NCI-H1048 (cell line): ENCODE data around the gene TAAR2.
A peak's percentile ranks its signal among the peaks of the same experiment; 100 is the strongest.
"Not testable (repeated sequence)": the region's sequence is repeated elsewhere in the genome, so short reads cannot be mapped to it uniquely, and the experiment has no call there.

Experiments used
- DNase-seq: peaks from one replicate; lab custom pipeline; 2025; lab: John Stamatoyannopoulos, UW

Gene TAAR2

DNA sequence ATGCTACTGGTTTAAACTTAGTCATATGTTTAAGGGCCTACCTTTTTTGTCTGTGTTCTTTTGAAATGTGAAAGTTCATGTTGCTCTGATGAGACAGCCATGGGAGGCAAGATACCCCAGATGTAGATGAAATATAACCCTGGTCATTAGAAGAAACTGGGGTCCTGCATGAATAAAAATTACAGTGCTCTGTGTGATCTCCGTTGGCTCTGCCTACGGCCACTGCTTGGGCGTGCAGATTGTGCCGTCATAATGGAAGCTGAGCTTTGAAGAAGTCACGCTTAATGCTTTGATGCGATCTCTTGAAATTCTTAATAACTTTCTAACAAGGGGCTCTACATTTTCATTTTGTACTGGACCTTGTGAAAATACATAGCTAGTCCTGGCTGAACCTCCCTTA lies at the start of gene TAAR2:
Gene TAAR2 (minus strand): TSS at position 101 of the 400 bp plus-strand sequence. CDS start 0 bp downstream, at position 101.
- DNase-seq: no peak

- DNase-seq: no peak
These were observed 49.5 kb upstream of the TAAR2 start for GRCh38 chr6:132673376-132674094.

GRCh38 chr6:132671295-132671694 lies 47.2 kb upstream of the TAAR2 start:
- no peak for DNase-seq

- DNase-seq: peak; percentile 38
These were observed 45.7 kb upstream of the TAAR2 start for GRCh38 chr6:132669690-132670291.

GRCh38 chr6:132666118-132666517 lies 42.0 kb upstream of the TAAR2 start:
- no peak for DNase-seq

GRCh38 chr6:132664309-132665034 lies 40.4 kb upstream of the TAAR2 start:
- DNase-seq: no peak

DNA sequence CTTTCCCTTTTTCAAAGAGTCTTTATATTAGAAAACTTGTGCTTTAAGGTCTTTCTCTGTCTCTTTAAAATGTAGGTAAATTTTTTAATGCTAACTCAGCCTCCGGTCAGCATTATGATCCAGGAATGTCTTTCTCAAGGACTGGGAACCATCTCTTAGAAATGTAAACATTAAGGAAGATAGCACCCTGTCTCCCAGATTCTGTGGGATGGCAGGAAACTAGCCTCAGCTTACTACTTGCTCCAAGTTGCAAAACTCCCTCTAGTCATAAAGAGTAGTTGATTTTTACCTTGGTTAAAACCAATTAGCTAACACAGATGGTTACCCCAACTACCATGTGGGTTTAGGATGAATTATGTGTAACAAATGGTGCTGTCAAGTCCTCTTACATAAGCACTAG lies 39.6 kb upstream of the TAAR2 start:
- DNase-seq: no peak

DNA sequence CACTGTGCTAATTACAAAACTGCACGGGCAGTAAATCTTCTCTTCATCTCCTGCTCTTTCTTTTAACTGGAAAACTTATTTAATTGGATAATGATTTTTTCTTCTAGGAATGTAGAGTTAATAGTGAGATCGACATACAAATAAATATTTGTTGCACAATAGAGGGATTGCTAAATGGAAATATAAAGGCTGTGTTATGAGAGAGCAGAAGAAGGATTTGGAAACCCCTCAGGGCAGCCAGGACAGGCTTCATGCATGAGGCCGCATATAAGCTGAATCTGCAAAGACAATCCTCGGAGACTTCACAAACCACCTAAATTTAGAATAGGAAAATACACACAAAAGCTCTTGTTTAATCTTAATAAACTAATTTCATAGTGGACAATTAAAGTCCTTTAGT lies 37.8 kb upstream of the TAAR2 start:
- DNase-seq: no peak

DNA sequence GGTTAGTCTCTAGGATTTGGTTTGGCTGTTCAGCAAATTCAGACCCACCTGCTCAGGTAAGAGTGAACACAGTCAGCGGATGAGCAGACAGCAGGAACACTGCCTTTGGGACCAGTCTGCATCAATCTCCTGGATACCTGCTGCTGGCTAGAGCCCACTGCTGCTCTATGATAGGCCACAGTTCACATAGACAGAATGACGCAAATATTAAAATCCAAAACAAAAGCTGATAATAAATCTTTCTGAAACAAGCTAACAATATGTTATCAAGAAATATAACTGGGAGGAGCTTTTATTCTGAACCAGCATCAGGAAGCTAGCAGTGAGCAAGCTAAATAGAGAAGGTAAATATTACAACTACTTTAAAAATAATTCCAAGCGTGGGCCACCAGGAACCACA lies 35.0 kb upstream of the TAAR2 start, which contains the start of gene TAAR1:
Gene TAAR1 (minus strand): TSS at position 101 of the 400 bp plus-strand sequence. CDS start 13,179 bp downstream, outside the sequence.
- no peak for DNase-seq

DNA sequence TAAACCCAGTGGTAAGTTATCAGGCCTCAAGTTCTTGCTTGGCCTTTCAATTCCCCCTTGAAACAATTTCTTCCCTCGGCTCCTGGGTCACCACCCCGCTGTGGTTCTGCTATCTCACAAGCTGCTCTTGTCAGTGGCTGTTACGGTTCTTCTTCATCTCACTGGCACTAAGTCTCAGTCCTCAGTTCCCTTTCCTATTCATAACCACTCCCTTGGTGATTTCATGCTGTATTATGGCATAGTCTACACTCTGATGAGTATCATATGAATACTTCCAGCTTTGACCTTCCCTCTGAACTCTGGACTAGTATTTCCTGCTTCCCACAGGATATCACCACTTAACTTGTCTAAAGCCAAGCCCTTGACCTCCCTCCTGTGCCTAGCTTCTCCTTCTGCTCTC lies 27.0 kb upstream of the TAAR2 start:
- no peak for DNase-seq

DNA sequence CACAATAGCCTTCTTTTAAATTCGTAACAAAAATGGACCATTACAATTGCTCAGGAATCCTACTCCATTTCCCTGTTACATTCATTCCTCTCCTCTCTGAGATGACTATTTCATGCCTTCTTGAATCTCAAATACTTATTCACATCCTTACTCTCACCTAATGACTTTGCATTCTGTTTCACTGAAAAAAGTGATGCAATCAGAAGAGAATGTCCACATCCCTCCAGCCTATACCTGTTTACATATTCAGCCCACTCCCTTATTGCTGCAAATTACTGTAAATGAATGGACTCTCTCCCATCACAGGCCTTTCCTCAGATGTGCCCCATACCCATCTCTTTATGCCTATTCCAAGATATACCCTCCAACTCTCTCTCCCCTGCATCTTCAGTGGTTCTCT lies 26.4 kb upstream of the TAAR2 start:
- no peak for DNase-seq

DNA sequence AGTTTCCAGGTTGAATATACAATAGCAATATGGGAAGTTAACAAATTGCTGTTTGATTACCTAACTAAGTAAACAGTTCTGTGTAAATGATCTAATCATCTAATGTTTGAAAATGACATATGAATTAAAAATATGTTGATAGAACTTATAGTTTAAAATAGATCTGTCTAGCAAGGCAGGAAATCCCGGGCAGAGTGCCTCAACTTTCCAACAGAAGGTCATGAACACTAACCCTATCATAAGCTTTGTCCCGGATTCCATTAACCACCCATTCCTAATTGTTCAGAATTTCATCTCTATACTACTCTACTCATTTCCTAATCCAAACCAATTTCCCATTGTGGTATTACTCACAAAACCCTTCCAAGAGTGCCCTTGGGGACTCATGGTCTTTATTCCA lies 24.8 kb upstream of the TAAR2 start:
- DNase-seq: no peak

GRCh38 chr6:132648356-132648755 lies 24.3 kb upstream of the TAAR2 start:
- DNase-seq: no peak

GRCh38 chr6:132643547-132643946 lies 19.5 kb upstream of the TAAR2 start:
- DNase-seq: no peak

- not testable (repeated sequence) for DNase-seq
These were observed 13.1 kb upstream of the TAAR2 start for GRCh38 chr6:132637135-132637534.

GRCh38 chr6:132635906-132636305 lies 11.8 kb upstream of the TAAR2 start:
- DNase-seq: not testable (repeated sequence)

DNA sequence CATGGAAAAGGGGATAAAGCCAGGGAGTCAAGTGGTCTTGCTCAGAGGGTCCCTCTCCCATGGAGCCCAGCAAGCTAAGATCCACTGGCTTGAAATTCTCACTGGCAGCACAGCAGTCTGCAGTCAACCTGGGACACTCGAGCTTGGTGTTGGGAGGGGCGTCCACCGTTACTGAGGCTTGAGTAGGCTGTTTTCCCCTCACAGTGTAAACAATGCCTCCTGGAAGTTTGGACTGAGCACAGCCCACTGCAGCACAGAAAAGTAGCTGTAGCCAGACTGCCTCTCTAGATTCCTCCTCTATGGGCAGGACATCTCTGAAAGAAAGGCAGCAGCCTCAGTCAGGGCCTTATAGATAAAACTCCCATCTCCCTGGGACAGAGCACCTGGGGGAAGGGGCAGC lies 11.2 kb upstream of the TAAR2 start:
- not testable (repeated sequence) for DNase-seq

- DNase-seq: no peak
These were observed 10.7 kb upstream of the TAAR2 start for GRCh38 chr6:132634796-132635195.

DNA sequence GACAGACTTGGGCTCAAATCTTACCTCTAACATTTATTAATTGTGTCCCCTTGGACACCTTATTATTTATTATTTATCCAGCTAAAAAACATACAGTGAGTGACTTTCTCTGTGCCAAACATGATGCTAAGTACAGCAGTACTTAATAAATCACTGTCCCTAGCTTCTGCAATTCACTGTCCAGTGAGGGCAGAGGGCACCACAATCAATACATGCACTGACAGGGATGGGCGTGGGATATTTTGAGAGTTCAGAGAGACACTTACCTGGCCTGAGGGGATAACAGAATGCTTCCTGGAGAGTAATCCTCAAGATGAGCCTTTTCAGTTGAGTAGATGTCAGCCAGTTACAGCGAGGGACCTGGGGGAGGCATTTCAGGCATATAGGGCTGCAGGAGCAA lies 9.3 kb upstream of the TAAR2 start:
- no peak for DNase-seq

DNA sequence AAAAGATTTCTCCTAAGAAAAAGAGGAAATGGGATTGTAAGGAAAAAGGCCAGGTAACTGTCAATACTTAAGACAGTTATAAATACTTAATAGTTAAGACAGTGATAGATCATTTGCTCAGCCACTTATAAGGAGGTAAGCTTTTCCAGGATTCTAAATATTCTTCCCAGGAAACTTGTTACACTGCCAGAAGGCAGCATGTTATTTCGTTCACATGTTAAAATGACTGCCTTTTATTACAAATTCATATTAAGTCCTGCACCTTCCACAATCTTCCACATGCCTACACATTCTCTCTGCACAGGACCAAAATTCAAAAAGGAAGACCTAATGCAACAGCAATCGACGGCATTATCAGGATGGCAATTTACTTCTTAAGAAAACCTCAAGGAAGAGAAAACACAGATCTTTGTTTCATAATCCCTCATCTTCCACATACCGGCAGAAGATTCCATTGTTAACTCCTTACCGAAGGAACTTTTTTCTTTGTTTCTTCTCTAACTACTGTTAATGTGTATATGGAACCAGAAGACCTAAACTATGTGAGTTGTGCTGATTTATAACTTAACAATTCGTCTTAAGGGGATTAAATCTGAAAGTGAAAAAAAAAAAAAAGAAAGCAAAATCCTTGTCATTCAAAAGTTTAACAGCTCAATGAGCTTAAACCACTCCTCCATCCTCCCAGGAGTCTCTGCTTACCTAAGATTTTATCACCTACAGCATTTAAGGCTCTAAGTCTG lies 799 bp downstream of the TAAR2 start:
- DNase-seq: no peak

GRCh38 chr6:132616677-132617076 lies 7.4 kb downstream of the TAAR2 start:
- no peak for DNase-seq

DNA sequence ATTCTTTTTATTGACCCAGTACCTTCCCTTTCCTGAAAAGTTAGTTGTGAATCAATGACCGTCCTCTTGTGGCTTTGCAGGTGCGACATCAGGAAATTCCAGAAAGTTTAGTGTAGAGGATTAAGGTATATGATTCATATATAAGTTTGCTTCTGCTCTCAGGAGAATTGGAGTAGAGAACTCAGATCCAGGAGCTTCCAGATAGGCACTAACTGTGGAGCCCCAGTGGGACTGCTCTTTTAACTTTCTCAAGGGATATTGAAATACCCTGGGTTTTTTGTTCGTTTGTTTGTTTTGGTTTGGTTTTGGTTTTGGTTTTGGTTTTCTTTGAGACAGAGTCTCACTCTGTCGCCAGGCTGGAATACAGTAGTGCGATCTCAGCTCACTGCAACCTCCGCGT lies 9.5 kb downstream of the TAAR2 start:
- DNase-seq: no peak
